22Rv1 (cell line): Measurements from ENCODE around the gene MED10.

Source experiments
- ZFX ChIP-seq: fragments of 450-650 bp; IDR thresholded peaks from 2 replicates; pipeline ENCODE4 v1.6.1; 2017; ENCODE audit warnings: antibody characterized with exemption, borderline replicate concordance
- TF ChIP-seq, protein P1 (sequence below): fragments of 450-650 bp; IDR thresholded peaks from 2 replicates; pipeline ENCODE4 v1.5.1; 2017; ENCODE audit warnings: mild to moderate bottlenecking

DNA sequence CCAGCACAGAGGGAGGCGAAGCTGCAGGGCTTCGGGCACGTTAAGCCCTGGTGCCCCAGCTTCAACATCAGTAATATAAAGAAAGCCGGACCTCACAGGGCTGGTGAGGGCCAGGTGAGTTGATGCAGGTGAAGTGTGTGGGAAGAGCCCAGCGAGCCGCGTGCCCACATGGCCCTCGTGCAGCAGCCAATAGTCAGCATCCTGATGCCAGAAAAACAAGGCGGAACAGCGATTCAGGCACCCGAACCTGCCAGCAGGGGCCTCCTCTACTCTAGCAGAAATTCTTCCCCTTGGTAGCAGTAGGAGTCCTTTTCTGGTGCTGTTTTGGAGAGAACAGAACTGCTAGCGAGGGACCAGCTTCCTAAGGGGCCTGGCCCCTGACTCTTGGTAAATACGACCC is 7.8 kb downstream of the MED10 start:
- TF ChIP-seq, protein P1, sequence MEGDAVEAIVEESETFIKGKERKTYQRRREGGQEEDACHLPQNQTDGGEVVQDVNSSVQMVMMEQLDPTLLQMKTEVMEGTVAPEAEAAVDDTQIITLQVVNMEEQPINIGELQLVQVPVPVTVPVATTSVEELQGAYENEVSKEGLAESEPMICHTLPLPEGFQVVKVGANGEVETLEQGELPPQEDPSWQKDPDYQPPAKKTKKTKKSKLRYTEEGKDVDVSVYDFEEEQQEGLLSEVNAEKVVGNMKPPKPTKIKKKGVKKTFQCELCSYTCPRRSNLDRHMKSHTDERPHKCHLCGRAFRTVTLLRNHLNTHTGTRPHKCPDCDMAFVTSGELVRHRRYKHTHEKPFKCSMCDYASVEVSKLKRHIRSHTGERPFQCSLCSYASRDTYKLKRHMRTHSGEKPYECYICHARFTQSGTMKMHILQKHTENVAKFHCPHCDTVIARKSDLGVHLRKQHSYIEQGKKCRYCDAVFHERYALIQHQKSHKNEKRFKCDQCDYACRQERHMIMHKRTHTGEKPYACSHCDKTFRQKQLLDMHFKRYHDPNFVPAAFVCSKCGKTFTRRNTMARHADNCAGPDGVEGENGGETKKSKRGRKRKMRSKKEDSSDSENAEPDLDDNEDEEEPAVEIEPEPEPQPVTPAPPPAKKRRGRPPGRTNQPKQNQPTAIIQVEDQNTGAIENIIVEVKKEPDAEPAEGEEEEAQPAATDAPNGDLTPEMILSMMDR, result no peak
- TF ChIP-seq ZFX, result no peak
